H1 (cell line): ENCODE data around the gene CA5A. TPM values are rescaled to one million over a fixed set of nuclear protein-coding genes. Genes with fewer than 3 reads are reported as not detected.

Source experiments
- MAFK ChIP-seq: IDR thresholded peaks from 2 replicates; pipeline ENCODE4 v1.6.1; 2012; ENCODE audit warnings: low read depth, mild to moderate bottlenecking, improper control_type of control experiment, low read length
- POU5F1 ChIP-seq: IDR thresholded peaks from 2 replicates; pipeline ENCODE4 v1.6.1; 2011; ENCODE audit warnings: low read depth, mild to moderate bottlenecking, low read length, moderate library complexity
- SIX5 ChIP-seq: IDR thresholded peaks from 2 replicates; pipeline ENCODE4 v1.6.1; 2011; ENCODE audit warnings: mild to moderate bottlenecking, low read depth, low read length
- polyA plus RNA-seq, 7 experiments: library from polyadenylated mRNA; depleted of rRNA in 3 of 7; stranded (reverse) in 5 of 7; unstranded in 2 of 7; fragments of >200 nt in 5 of 7; fragments of 200-250 nt in 2 of 7; gene quantifications; 1 replicate in 5 of 7; 2 replicates in 1 of 7; 4 replicates in 1 of 7; pipeline versions ENCODE4 v1.2.1 to v1.2.3, GENCODE V29; 2011 to 2013; ENCODE audit warnings: missing spikeins in 2 of 7, mixed read lengths in 2 of 7
- total RNA-seq: library from RNA; stranded (reverse); fragmentation: NEBNext Ultra II Directional; extraction: Animal tissue kit (Norgen Biotek cat#: 25700); gene quantifications from 2 replicates; pipeline ENCODE4 v1.2.1, GENCODE V29; 2021
- TF ChIP-seq, protein P1 (sequence below): fragments of 300-600 bp; sonication (generic); IDR thresholded peaks from 2 replicates; pipeline ENCODE4 v1.7.1; 2012; ENCODE audit warnings: low read length, moderate library complexity, mild to moderate bottlenecking, inconsistent platforms; ENCODE audit not compliant: insufficient replicate concordance

Gene CA5A
- total and polyA plus RNA-seq, 2 of the 8 experiments (the other 6 are each of a cell fraction or from before 2014, with no cell fraction given), result not detected

DNA sequence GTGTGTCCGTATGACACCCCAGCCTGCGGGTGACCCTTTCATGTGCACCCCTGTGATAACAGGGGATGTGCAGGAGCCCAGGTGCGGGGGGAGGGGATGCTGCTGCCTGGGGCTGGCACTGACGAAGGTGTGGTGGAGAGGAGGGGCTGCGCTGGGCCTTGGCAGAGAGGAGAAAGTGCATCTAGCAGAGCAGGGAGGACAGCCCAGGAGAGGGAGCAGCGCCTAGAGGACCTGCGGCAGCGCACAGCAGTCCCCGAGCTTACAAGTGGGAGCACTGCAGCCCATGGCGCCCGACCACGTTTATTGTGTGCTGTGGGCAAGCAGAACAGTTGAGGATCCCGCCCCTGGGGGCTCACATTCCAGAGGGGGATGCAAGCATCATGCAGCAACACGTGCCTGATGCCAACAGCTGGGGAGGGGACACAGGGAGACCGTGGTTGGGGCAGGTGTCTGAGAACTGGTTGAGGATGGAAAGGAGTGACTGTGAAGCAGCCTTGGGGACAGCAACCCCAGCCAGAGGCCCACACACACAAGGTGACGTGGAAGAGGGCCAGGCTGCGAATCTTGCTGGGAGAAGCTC lies 56.1 kb downstream of the CA5A start (continued):
- TF ChIP-seq SIX5 (no peak), POU5F1 (no peak), MAFK (no peak)
- TF ChIP-seq, protein P1, sequence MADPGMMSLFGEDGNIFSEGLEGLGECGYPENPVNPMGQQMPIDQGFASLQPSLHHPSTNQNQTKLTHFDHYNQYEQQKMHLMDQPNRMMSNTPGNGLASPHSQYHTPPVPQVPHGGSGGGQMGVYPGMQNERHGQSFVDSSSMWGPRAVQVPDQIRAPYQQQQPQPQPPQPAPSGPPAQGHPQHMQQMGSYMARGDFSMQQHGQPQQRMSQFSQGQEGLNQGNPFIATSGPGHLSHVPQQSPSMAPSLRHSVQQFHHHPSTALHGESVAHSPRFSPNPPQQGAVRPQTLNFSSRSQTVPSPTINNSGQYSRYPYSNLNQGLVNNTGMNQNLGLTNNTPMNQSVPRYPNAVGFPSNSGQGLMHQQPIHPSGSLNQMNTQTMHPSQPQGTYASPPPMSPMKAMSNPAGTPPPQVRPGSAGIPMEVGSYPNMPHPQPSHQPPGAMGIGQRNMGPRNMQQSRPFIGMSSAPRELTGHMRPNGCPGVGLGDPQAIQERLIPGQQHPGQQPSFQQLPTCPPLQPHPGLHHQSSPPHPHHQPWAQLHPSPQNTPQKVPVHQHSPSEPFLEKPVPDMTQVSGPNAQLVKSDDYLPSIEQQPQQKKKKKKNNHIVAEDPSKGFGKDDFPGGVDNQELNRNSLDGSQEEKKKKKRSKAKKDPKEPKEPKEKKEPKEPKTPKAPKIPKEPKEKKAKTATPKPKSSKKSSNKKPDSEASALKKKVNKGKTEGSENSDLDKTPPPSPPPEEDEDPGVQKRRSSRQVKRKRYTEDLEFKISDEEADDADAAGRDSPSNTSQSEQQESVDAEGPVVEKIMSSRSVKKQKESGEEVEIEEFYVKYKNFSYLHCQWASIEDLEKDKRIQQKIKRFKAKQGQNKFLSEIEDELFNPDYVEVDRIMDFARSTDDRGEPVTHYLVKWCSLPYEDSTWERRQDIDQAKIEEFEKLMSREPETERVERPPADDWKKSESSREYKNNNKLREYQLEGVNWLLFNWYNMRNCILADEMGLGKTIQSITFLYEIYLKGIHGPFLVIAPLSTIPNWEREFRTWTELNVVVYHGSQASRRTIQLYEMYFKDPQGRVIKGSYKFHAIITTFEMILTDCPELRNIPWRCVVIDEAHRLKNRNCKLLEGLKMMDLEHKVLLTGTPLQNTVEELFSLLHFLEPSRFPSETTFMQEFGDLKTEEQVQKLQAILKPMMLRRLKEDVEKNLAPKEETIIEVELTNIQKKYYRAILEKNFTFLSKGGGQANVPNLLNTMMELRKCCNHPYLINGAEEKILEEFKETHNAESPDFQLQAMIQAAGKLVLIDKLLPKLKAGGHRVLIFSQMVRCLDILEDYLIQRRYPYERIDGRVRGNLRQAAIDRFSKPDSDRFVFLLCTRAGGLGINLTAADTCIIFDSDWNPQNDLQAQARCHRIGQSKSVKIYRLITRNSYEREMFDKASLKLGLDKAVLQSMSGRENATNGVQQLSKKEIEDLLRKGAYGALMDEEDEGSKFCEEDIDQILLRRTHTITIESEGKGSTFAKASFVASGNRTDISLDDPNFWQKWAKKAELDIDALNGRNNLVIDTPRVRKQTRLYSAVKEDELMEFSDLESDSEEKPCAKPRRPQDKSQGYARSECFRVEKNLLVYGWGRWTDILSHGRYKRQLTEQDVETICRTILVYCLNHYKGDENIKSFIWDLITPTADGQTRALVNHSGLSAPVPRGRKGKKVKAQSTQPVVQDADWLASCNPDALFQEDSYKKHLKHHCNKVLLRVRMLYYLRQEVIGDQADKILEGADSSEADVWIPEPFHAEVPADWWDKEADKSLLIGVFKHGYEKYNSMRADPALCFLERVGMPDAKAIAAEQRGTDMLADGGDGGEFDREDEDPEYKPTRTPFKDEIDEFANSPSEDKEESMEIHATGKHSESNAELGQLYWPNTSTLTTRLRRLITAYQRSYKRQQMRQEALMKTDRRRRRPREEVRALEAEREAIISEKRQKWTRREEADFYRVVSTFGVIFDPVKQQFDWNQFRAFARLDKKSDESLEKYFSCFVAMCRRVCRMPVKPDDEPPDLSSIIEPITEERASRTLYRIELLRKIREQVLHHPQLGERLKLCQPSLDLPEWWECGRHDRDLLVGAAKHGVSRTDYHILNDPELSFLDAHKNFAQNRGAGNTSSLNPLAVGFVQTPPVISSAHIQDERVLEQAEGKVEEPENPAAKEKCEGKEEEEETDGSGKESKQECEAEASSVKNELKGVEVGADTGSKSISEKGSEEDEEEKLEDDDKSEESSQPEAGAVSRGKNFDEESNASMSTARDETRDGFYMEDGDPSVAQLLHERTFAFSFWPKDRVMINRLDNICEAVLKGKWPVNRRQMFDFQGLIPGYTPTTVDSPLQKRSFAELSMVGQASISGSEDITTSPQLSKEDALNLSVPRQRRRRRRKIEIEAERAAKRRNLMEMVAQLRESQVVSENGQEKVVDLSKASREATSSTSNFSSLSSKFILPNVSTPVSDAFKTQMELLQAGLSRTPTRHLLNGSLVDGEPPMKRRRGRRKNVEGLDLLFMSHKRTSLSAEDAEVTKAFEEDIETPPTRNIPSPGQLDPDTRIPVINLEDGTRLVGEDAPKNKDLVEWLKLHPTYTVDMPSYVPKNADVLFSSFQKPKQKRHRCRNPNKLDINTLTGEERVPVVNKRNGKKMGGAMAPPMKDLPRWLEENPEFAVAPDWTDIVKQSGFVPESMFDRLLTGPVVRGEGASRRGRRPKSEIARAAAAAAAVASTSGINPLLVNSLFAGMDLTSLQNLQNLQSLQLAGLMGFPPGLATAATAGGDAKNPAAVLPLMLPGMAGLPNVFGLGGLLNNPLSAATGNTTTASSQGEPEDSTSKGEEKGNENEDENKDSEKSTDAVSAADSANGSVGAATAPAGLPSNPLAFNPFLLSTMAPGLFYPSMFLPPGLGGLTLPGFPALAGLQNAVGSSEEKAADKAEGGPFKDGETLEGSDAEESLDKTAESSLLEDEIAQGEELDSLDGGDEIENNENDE, result no peak
